ENCODE measurements around the gene EPHB2.

- TF ChIP-seq, protein P1, sequence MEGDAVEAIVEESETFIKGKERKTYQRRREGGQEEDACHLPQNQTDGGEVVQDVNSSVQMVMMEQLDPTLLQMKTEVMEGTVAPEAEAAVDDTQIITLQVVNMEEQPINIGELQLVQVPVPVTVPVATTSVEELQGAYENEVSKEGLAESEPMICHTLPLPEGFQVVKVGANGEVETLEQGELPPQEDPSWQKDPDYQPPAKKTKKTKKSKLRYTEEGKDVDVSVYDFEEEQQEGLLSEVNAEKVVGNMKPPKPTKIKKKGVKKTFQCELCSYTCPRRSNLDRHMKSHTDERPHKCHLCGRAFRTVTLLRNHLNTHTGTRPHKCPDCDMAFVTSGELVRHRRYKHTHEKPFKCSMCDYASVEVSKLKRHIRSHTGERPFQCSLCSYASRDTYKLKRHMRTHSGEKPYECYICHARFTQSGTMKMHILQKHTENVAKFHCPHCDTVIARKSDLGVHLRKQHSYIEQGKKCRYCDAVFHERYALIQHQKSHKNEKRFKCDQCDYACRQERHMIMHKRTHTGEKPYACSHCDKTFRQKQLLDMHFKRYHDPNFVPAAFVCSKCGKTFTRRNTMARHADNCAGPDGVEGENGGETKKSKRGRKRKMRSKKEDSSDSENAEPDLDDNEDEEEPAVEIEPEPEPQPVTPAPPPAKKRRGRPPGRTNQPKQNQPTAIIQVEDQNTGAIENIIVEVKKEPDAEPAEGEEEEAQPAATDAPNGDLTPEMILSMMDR (IDR thresholded peaks at IDR 0.05): no peak
- TF ChIP-seq POLR2A (IDR thresholded peaks at IDR 0.05): no peak
These were observed 42.9 kb downstream of the EPHB2 start for GRCh38 chr1:22753481-22753971.
